Right hindlimb (tissue), 1 donor: ENCODE measurements around the gene TTLL4.
"Not testable (repeated sequence)": the region's sequence is repeated elsewhere in the genome, so short reads cannot be mapped to it uniquely, and the experiment has no call there.

Experiments
- DNase-seq: peaks from one replicate; pipeline ENCODE4 v3.0.0-alpha.2; 2018

The TTLL4 gene

GRCh38 chr2:218746470-218746795 is 35.8 kb downstream of the TTLL4 start:
- DNase-seq: no peak

DNA sequence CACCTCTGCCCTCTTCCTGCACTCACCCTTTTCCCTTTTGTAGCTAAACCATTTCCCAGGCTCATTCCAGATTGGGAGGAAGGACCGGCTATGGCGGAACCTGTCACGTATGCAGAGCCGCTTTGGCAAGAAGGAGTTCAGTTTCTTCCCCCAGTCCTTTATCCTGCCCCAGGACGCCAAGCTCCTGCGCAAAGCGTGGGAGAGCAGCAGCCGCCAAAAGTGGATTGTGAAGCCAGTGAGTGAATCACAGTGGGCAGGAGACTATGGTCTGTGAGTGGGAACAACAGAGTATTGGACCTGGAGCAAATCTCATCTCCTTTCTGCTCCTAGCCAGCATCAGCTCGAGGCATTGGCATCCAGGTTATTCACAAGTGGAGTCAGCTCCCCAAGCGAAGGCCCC is 36.3 kb downstream of the TTLL4 start:
- no peak for DNase-seq

DNA sequence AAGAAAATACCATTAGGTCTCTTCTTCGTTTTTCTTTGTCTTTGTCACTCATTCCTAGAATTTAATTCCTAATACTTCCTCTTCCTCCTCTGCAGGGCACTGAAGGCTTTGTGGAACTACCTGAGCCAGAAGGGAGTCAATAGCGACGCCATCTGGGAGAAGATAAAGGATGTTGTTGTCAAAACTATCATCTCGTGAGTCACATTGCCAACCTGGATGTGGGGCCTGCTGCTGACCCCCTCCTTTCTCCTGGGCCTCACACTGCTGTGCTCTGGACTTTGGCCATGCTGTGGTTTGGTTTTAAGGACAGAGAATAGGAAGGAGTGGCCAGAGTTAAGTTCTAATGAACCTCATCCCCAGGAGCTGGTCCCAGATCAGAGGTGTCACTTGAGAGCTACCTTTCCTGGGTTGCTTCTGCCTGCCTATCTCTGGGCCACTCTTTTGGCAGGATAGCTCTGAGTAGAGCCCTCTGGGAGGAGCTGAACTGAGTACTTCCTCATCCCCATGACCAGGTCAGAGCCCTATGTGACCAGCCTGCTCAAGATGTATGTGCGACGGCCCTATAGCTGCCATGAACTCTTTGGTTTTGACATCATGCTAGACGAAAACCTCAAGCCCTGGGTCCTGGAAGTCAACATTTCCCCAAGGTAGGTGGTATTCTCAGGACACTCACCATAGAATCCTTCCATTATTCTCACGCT is 38.3 kb downstream of the TTLL4 start:
- DNase-seq: no peak

GRCh38 chr2:218754201-218754600 is 43.6 kb downstream of the TTLL4 start:
- no peak for DNase-seq

DNA sequence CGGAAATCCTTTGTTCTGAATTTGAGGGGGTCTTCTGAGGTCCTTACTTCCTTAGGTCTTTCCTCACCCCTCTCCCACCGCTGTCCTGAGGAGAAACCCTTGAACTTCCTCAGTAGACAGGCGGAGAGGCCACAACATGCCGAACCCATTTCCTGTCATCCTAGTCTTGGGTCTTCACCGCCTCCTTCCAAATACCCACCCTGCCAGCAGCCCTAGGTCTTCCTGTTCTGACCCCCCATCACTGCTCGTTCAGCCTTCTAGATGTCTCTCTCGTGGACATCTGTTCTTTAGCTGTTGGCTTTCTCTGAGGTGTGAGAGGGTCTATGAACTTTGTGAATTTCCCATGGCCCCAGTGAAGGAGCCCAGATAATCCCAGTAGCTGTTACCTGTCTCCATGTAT is 44.1 kb downstream of the TTLL4 start:
- DNase-seq: no peak

- no peak for DNase-seq
Observed at GRCh38 chr2:218755198-218755566, 44.5 kb downstream of the TTLL4 start.

GRCh38 chr2:218755567-218756404 is 45.2 kb downstream of the TTLL4 start:
- no peak for DNase-seq

DNA sequence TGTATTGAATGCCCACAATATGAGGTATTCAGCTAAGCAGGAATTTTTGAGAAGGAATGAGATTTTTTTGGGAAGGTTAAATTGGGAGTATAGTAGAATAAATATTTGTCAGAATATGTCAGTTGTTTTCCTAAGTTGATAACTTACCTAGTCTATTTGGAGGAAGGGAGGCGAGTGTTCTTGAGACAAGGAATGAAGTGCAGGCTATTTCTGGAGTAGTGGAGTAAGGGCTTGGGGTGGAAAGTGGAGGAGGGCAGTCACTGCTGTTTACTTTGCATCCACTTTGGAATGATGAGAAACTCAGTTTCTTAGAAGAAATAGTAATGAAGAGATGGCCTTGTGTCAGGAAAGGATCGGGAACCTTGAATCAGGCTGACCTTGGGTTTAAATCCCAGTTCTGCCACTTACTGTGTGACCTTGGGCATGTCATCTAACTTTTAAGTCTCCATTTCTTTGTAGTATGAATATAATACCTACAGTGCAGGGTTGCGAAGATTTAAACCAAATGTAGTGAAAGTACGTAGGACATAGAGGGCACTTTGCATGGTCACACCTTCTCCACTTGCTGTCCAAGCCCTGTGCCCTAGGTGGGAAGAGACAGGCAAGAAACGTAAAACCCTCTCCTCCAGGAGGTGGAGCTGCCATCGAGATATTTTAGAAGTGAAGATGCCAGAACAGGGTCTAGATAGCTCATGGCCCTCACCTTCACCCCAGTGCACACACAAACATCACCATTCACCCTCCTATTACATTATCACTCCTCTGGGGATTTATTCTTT is 46.2 kb downstream of the TTLL4 start:
- DNase-seq: no peak

DNA sequence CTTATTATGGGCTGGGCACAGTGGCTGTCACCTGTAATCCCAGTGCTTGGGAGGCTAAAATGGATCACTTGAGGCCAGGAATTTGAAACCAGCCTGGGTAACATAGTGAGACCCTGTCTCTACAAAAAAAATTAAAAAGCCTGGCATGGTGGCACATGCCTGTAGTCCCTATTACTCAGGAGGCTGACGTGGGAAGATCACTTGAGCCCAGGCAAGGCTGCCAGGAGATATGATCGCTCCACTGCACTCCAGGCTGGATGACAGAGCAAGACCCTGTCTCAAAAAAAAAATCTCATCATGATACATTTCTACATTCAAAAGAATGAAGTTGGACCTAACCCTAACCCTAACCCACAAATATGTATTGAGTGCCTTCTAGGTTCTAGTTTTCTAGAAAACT is 51.2 kb downstream of the TTLL4 start:
- DNase-seq: no peak

GRCh38 chr2:218772759-218773158 is 62.1 kb downstream of the TTLL4 start:
- not testable (repeated sequence) for DNase-seq

GRCh38 chr2:218773881-218774280 is 63.2 kb downstream of the TTLL4 start:
- no peak for DNase-seq

GRCh38 chr2:218776488-218776887 is 65.9 kb downstream of the TTLL4 start:
- DNase-seq: no peak

- no peak for DNase-seq
Observed at GRCh38 chr2:218777276-218777990, 66.8 kb downstream of the TTLL4 start.

GRCh38 chr2:218780046-218780445 is 69.4 kb downstream of the TTLL4 start:
- no peak for DNase-seq

- no peak for DNase-seq
Observed at GRCh38 chr2:218780851-218781690, 70.4 kb downstream of the TTLL4 start.

- peak; percentile 69 for DNase-seq
Observed at GRCh38 chr2:218781691-218782527, 71.3 kb downstream of the TTLL4 start, which contains the start of gene CYP27A1. CYP27A1 (plus strand) TSS chr2:218782147; CDS start chr2:218782183, 36 bp downstream.

- no peak for DNase-seq
Observed at GRCh38 chr2:218782528-218782844, 71.9 kb downstream of the TTLL4 start.

GRCh38 chr2:218783688-218784087 is 73.1 kb downstream of the TTLL4 start:
- DNase-seq: no peak

DNA sequence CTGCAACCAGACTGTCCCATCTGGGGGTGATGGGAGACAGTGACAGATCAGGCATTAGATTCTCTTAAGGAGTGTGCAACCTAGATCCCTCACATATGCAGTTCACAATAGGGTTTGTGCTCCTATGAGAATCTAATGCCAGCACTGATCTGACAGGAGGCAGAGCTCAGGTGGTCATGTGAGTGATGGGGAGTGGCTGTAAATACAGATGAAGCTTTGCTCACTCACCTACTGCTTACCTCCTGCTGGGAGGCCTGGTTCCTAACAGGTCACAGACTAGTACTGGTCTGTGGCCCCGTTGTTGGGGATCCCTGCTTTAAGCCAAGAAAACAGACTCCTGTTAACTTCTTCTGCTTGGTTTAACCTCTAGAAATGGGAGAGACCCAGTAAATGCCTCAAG is 74.5 kb downstream of the TTLL4 start:
- no peak for DNase-seq

- DNase-seq: no peak
Observed at GRCh38 chr2:218786133-218786532, 75.5 kb downstream of the TTLL4 start.
